HG03442 (cell line): Measurements from ENCODE around the gene E2F1.
"Not testable (repeated sequence)": the region's sequence is repeated elsewhere in the genome, so short reads cannot be mapped to it uniquely, and the experiment has no call there.

Source experiments
- ATAC-seq: cut with Tn5 transposase; IDR thresholded peaks from one replicate; pipeline ENCODE4 v1.9.1; 2021; ENCODE audit warnings: mild to moderate bottlenecking, moderate library complexity; ENCODE audit not compliant: unreplicated experiment

The E2F1 gene

GRCh38 chr20:33711446-33711738 lies 25.2 kb upstream of the E2F1 start:
- ATAC-seq: no peak

- ATAC-seq: no peak
Observed at GRCh38 chr20:33710681-33711445, 24.7 kb upstream of the E2F1 start.

DNA sequence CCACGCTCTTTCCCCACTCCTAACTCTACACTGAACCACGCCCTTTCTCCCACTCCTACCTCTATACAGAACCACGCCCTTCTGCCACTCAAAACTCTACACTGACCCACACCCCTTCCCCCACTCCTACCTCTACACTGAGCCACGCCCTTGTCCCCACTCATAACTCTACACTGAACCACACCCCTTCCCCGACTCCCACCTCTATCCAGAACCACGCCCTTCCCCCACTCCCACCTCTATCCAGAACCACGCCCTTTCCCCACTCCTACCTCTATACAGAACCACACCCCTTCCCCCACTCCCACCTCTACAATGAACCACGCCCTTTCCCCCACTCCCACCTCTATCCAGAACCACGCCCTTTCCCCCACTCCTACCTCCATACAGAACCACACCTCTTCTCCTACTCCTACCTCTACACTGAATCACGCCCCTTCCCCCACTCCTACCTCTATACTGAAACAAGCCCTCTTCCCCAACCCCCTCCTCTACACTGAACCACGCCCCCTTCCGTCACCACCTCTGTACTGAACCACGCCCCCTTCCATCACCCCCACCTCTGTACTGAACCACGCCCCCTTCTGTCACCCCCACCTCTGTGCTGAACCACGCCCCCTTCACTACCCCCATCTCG lies 23.8 kb upstream of the E2F1 start:
- ATAC-seq: no peak

DNA sequence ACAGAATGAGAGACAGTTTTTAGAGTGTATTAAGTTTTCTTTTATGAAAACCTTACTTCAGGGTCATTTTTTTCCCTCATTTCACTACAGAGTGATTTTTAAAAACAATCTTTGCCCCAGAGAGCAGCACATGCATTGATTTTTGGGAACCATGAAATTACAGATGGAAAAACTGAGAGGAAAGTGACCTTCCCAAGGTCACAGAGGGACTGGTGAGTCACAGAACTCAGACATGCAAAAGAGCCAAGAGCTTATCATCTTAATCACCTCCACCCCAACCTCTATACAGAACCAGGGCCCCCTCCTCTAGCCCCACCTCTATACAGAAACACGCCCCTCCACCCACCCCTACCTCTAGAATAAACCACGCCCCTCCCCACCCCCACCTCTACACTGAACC lies 23.2 kb upstream of the E2F1 start:
- ATAC-seq: no peak

- no peak for ATAC-seq
Observed at GRCh38 chr20:33707668-33708067, 21.5 kb upstream of the E2F1 start.

DNA sequence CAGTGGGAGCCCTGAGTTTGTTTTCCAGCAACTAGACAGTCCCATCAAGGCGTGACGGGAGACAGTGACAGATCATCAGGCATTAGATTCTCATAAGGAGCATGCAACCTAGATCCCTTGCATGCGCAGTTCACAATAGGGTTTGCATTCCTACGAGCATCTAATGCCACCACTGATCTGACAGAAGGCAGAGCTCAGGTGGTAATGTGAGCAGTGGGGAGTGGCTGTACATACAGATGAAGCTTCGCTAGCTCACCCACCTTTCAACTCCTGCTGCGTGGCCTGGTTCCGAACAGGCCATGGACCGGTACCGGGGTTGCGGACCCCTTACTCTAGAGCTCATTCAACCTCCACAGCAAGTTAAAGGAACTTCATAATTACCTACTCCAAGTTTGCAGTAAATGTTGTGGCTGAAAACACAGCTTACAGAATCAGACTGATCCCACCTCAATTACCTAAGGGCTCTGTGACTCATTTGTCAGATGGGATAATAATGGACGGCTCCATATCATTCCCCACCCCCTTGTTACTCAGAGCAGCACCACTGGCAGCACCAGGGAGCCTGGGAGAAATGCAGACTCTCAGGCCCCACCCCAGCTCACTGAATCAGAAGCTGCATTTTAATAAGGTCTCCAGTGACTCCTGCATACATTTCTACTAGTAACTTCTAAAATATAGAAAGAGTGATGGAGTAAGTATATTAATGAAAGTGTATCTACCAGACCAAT lies 18.2 kb upstream of the E2F1 start:
- no peak for ATAC-seq

DNA sequence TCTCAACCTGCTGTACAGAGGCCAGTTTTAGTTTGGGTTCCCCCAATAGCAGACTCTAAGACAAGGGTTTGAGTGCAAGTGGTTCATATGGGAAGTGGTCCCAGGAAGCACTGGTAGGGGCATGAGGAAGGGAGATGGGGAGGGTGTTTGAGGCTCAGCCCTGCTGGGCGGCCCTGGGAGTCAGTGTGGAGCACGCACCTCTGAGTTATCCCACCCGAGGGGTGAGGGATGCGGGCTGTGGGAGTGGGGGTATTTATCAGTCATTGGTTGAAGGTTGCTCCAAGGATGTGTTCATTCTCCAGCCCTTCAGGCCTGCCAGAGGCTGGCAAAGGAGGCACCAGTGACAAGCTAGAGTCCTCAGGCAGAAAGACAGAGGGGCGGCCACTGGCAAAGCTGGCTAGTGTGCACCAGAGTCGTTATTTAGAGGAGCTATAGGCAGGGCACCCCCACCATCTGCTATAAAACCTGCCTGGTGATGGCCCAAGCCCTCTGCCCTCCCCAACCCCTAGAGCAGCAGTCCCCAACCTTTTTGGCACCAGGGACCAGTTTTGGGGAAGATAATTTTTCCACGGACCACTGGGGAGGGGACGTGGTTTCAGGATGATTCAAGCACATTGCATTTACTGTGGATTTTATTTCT lies 17.4 kb upstream of the E2F1 start:
- no peak for ATAC-seq

DNA sequence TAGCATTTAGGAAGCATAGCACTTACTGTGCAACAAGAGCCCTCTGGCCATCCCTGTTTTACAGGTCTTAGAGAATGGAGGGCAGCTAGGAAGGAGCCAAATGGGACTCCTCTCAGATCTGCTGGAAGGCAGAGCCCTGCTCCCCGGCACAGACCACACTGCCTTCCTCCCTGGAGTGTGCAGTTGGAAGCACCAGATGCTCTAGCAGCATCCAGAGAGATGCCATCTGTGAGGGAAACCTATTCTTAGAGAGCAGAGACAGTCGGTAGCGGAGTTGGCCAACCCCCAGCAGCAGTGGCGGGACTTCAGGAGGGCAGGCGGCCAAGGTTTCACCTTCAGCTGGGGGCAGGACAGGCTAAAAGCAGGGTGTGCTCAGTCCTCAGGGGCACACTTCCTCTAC lies 16.7 kb upstream of the E2F1 start:
- no peak for ATAC-seq

GRCh38 chr20:33701629-33702450 lies 15.7 kb upstream of the E2F1 start:
- no peak for ATAC-seq

DNA sequence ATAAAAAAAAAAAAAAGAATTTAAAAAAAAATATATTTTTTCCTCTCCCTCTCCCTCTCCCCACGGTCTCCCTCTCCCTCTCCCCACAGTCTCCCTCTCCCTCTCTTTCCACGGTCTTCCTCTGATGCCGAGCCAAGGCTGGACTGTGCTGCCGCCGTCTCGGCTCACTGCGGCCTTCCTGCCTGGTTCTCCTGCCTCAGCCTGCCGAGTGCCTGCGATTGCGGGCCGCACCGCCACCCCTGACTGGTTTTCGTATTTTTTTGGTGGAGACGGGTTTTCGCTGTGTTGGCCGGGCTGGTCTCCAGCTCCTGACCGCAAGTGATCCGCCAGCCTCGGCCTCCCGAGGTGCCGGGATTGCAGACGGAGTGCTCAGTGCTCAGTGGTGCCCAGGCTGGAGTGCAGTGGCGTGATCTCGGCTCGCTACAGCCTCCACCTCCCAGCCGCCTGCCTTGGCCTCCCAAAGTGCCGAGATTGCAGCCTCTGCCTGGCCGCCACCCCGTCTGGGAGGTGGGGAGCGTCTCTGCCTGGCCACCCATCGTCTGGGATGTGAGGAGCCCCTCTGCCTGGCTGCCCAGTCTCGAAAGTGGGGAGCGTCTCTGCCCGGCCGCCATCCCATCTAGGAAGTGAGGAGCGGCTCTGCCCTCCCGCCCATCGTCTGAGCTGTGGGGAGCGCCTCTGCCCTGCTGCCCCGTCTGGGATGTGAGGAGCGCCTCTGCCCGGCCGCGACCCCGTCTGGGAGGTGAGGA lies 14.7 kb upstream of the E2F1 start:
- not testable (repeated sequence) for ATAC-seq

DNA sequence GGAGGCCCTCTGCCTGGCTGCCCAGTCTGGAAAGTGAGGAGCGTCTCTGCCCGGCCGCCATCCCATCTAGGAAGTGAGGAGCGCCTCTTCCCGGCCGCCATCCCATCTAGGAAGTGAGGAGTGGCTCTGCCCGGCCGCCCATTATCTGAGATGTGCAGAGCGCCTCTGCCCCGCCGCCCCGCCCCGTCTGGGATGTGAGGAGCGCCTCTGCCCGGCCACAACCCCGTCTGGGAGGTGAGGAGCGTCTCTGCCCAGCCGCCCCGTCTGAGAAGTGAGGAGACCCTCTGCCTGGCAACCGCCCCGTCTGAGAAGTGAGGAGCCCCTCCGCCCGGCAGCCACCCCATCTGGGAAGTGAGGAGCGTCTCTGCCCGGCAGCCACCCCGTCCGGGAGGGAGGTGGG lies 12.8 kb upstream of the E2F1 start:
- ATAC-seq: not testable (repeated sequence)

GRCh38 chr20:33697129-33697528 lies 10.9 kb upstream of the E2F1 start:
- no peak for ATAC-seq

GRCh38 chr20:33696448-33696847 lies 10.3 kb upstream of the E2F1 start:
- ATAC-seq: no peak

DNA sequence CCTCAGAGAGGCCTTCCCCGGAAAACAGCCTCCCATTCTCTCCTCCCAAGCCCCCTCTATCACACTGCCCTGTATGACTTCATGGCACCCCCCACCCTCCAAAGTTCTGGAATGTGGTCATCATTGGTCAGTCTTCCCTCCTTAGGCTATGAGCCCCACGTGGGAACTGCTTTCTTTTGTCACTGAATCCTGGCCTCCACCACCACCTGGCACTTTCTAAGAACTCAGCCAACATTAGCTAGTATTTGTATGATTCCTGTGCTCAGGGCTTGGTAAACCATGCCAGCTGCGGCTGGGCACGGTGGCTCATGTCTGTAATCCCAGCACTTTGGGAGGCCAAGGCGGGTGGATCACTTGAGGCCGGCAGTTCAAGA lies 8.4 kb upstream of the E2F1 start:
- no peak for ATAC-seq

DNA sequence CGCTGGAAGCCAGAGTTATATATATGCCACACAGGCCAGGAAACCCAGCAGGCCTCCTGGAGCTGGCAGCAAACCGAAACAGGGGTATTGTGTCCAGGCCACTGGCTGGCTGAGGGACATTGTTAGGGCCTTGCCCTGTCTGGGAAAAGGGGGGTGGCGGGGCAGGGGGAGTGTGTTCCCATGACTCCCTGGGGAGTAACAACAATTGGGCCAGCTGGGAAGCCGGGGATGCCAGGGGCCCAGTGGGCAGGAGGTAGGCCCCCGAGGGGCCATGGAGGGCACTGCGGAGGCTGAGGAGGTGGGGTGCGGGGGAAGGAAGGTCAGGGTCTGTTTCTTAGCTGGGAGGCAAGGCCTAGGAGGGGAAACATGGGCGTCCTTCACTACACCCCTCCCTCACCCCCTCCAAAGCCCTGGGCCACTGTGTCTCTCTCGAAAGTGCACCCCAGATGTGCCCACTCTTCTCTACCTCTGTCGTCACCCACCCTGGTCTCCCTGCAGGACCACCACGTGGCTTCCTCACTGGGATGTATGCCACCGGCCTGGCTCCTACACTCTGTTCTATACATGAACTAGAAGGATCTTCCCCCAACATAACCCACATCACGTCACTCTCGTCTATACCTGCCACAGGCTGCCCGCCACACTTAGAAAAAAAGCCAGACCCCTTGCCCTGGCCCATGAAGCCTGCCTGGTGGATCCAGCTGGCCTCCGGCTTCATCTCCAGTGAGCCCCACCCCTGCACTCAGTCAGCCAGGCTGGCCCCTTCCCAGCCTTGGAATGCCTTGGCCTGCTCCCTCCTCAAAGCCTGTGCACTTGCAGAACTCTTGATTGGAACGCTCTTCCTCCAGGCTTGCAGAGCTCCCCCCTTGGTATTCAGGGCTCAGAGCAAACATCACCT lies 7.8 kb upstream of the E2F1 start:
- ATAC-seq: no peak

DNA sequence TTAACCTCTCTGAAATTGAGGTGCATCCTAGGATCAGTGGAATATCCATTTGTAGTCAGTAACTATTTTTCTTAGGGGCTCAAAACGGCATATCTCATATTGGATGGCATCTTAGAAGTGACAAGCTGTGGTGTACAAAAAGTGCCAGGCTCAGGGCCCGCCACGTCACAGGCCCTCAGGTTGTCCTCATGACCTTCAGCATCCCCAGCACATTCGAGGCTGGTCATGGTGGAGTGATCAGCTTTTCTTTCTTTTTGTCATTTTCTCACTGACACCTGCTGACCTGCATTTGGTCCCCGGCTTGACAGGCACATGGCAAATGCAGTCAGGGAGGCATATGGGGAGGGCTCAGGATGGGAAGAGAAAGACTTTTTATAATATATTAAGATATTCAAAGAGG lies 7.1 kb upstream of the E2F1 start:
- ATAC-seq: no peak

GRCh38 chr20:33689973-33690372 lies 3.8 kb upstream of the E2F1 start:
- no peak for ATAC-seq

- ATAC-seq: no peak
Observed at GRCh38 chr20:33689493-33689892, 3.3 kb upstream of the E2F1 start.

DNA sequence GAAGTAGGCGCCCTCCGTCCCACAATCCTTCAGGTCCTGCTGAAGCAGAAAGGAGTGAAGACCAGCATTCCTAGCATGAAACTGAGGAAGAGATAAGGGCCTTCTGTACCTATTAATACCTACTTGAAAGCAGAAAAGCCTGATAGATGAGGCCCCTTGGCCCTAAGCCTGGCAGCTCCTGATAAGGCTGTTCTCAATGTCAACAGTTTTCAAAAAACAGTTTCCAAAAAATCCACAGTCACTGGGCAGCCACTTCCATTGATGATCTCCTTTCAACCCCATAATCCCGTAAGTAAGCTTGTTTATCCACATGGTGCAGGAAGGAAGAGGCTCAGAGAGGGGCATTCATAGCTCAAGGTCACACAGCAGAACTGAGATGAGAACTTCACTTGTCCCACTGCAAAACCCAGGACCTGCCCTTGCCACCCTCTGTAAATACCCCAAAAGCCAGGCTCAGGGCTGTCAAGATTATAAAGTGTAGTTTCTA lies 2.8 kb upstream of the E2F1 start:
- no peak for ATAC-seq
